ENCODE measurements around the gene POU5F1.

GRCh38 chr6:31161216-31162126, 9.0 kb downstream of the POU5F1 start:
- TF ChIP-seq POLR2A (IDR thresholded peaks at IDR 0.05) (no peak), CTCF (IDR thresholded peaks at IDR 0.05) (no peak), POLR2AphosphoS5 (IDR thresholded peaks at IDR 0.05) (no peak), EP300 (IDR thresholded peaks at IDR 0.05) (no peak)

Measured in gastroesophageal sphincter (tissue), 3 donors.